K562 (cell line): ENCODE results near the gene MAPK13. TPM values are rescaled to one million over a fixed set of nuclear protein-coding genes. Genes with fewer than 3 reads are reported as not detected.

Experiments used
- CBFA2T3 ChIP-seq: fragments of 450-650 bp; IDR thresholded peaks from 2 replicates; pipeline ENCODE4 v1.6.1; 2017
- CSDE1 ChIP-seq, 2 experiments: fragments of 450-650 bp; IDR thresholded peaks; 2 replicates each; pipeline ENCODE4 v1.6.1; 2016; ENCODE audit warnings: mild to moderate bottlenecking in 1 of 2
- CTBP1 ChIP-seq: fragments of 450-650 bp; IDR thresholded peaks from 2 replicates; pipeline ENCODE4 v1.6.1; 2016; ENCODE audit warnings: borderline replicate concordance
- GATA2 ChIP-seq: sonication (generic); formaldehyde crosslinking; IDR thresholded peaks from 2 replicates; pipeline ENCODE4 v1.4.0; 2020; ENCODE audit warnings: mild to moderate bottlenecking, missing genetic modification reagents
- PRMT5 ChIP-seq: sonication (generic); formaldehyde crosslinking; IDR thresholded peaks from 2 replicates; pipeline ENCODE4 v1.5.0; 2020; ENCODE audit warnings: missing genetic modification reagents
- PTBP1 ChIP-seq: fragments of 200-400 bp; formaldehyde crosslinking; IDR thresholded peaks from 2 replicates; pipeline ENCODE4 v1.6.1; 2017; ENCODE audit warnings: low read depth, low read length
- TEAD2 ChIP-seq: fragments of 450-650 bp; IDR thresholded peaks from 2 replicates; pipeline ENCODE4 v1.6.1; 2016; ENCODE audit warnings: missing genetic modification characterization, control low read depth, missing compliant biosample characterization
- ZNF232 ChIP-seq: sonication (generic); formaldehyde crosslinking; IDR thresholded peaks from 2 replicates; pipeline ENCODE4 v1.8.0; 2022; ENCODE audit warnings: mild to moderate bottlenecking, missing genetic modification reagents
- polyA plus RNA-seq, 8 experiments: library from polyadenylated mRNA; depleted of rRNA in 4 of 8; stranded (reverse) in 5 of 8; unstranded in 3 of 8; fragments of >200 nt; fragmentation: Nextera tagmentation in 2 of 8; fragmentation: Illumina TruSeq in 1 of 8; extraction: Ambion mirVana in 2 of 8; extraction: Trizol in 1 of 8; gene quantifications; 2 replicates each; pipeline versions ENCODE4 v1.2.1 to v1.2.3, GENCODE V29; 2011 to 2014; ENCODE audit warnings: inconsistent platforms in 1 of 8, missing spikeins in 1 of 8
- total RNA-seq, 7 experiments: library from RNA; depleted of rRNA in 6 of 7; stranded (reverse); fragments of >200 nt in 6 of 7; fragmentation: Illumina TruSeq in 2 of 7; extraction: Trizol in 2 of 7; gene quantifications; 2 replicates each; pipeline versions ENCODE4 v1.2.1 to v1.2.3, GENCODE V29; 2011 to 2021; ENCODE audit warnings: low replicate concordance in 1 of 7
- TF ChIP-seq, protein P1 (sequence below): fragments of 250-450 bp; sonication (Bioruptor Pico); IDR thresholded peaks from 2 replicates; pipeline ENCODE4 v1.4.0; 2020; ENCODE audit warnings: borderline replicate concordance
- TF ChIP-seq, protein P2 (sequence below): fragments of 200-800 bp; sonication (Bioruptor generic); IDR thresholded peaks from 2 replicates; pipeline ENCODE4 v1.6.1; 2017; ENCODE audit warnings: missing genetic modification characterization, missing compliant biosample characterization
- TF ChIP-seq, protein P3 (sequence below): fragments of 450-650 bp; formaldehyde crosslinking; IDR thresholded peaks from 2 replicates; pipeline ENCODE4 v1.4.0; 2020; ENCODE audit warnings: mild to moderate bottlenecking, moderate library complexity
- TF ChIP-seq, protein P4 (sequence below): fragments of 450-650 bp; formaldehyde crosslinking; conservative IDR thresholded peaks from 2 replicates; pipeline ENCODE4 v1.4.0; 2022; ENCODE audit warnings: mild to moderate bottlenecking, missing genetic modification characterization
- TF ChIP-seq, protein P5 (sequence below): fragments of 250-450 bp; sonication (Bioruptor Pico); IDR thresholded peaks from 2 replicates; pipeline ENCODE4 v1.5.0; 2020; ENCODE audit warnings: mild to moderate bottlenecking, borderline replicate concordance
- TF ChIP-seq, protein P6 (sequence below): sonication (generic); formaldehyde crosslinking; IDR thresholded peaks from 2 replicates; pipeline ENCODE4 v1.8.0; 2022; ENCODE audit warnings: mild to moderate bottlenecking, missing genetic modification reagents

MAPK13 gene
- total and polyA plus RNA-seq, 9 of the 15 experiments (the other 6 are each of a cell fraction or from before 2014, with no cell fraction given) = 0.03 to 2.3 (median 0.48) TPM; not detected in 1

DNA sequence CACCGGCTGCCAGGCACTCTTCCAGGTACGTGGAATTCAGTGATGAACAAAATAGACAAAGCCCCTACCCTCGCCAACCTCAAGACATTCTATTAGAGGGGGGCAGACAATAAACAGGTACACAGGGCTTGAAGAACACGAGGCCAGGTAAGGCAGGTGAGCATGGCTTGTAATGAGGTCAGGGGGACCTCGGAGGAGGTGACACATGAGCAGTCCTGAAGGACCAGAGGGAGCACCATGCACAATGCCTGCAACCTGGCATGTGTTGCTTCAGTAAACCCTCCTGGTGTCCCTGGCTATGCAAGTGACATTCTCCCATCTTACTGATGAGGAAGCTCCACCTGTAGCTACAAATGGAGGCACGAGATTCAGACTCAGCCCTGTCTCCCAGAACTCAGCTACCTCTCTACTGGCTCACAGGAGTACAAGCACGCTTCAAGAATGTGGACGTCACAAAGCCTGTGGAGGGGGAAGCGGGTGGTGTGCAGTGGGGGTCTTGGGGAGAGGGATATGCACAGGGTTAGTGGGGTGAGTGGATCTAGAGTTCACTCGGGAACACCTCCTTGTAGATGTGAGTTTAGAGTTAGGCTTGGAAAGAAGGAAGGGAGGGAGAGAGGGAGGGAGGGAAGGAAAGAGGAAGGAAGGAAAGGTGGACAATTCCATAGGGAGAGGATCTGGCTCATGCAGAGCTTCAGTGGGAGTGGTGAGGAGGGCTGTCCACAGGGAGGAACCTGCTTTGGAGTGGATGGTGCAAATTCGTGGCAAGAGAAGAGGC is 7.6 kb upstream of the MAPK13 start (continued):
- TF ChIP-seq, protein P1, sequence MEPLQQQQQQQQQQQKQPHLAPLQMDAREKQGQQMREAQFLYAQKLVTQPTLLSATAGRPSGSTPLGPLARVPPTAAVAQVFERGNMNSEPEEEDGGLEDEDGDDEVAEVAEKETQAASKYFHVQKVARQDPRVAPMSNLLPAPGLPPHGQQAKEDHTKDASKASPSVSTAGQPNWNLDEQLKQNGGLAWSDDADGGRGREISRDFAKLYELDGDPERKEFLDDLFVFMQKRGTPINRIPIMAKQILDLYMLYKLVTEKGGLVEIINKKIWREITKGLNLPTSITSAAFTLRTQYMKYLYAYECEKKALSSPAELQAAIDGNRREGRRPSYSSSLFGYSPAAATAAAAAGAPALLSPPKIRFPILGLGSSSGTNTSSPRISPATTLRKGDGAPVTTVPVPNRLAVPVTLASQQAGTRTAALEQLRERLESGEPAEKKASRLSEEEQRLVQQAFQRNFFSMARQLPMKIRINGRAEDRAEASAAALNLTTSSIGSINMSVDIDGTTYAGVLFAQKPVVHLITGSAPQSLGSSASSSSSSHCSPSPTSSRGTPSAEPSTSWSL = no peak
- TF ChIP-seq, protein P2, sequence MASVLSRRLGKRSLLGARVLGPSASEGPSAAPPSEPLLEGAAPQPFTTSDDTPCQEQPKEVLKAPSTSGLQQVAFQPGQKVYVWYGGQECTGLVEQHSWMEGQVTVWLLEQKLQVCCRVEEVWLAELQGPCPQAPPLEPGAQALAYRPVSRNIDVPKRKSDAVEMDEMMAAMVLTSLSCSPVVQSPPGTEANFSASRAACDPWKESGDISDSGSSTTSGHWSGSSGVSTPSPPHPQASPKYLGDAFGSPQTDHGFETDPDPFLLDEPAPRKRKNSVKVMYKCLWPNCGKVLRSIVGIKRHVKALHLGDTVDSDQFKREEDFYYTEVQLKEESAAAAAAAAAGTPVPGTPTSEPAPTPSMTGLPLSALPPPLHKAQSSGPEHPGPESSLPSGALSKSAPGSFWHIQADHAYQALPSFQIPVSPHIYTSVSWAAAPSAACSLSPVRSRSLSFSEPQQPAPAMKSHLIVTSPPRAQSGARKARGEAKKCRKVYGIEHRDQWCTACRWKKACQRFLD (CRISPR knock-in tag) = no peak
- 0 out of 2 replicates have a peak, but pooled peaks have one; percentile 36 for TF ChIP-seq GATA2 (CRISPR knock-in tag)
- TF ChIP-seq ZNF232 (CRISPR knock-in tag) = no peak
- TF ChIP-seq, protein P3, sequence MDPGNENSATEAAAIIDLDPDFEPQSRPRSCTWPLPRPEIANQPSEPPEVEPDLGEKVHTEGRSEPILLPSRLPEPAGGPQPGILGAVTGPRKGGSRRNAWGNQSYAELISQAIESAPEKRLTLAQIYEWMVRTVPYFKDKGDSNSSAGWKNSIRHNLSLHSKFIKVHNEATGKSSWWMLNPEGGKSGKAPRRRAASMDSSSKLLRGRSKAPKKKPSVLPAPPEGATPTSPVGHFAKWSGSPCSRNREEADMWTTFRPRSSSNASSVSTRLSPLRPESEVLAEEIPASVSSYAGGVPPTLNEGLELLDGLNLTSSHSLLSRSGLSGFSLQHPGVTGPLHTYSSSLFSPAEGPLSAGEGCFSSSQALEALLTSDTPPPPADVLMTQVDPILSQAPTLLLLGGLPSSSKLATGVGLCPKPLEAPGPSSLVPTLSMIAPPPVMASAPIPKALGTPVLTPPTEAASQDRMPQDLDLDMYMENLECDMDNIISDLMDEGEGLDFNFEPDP = no peak
- no peak for TF ChIP-seq PRMT5 (CRISPR knock-in tag)
- TF ChIP-seq CBFA2T3 = no peak
- TF ChIP-seq, protein P4, sequence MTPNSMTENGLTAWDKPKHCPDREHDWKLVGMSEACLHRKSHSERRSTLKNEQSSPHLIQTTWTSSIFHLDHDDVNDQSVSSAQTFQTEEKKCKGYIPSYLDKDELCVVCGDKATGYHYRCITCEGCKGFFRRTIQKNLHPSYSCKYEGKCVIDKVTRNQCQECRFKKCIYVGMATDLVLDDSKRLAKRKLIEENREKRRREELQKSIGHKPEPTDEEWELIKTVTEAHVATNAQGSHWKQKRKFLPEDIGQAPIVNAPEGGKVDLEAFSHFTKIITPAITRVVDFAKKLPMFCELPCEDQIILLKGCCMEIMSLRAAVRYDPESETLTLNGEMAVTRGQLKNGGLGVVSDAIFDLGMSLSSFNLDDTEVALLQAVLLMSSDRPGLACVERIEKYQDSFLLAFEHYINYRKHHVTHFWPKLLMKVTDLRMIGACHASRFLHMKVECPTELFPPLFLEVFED (CRISPR knock-in tag) = peak; percentile 73; the same call in 1 of the 2 replicates
- TF ChIP-seq, protein P5, sequence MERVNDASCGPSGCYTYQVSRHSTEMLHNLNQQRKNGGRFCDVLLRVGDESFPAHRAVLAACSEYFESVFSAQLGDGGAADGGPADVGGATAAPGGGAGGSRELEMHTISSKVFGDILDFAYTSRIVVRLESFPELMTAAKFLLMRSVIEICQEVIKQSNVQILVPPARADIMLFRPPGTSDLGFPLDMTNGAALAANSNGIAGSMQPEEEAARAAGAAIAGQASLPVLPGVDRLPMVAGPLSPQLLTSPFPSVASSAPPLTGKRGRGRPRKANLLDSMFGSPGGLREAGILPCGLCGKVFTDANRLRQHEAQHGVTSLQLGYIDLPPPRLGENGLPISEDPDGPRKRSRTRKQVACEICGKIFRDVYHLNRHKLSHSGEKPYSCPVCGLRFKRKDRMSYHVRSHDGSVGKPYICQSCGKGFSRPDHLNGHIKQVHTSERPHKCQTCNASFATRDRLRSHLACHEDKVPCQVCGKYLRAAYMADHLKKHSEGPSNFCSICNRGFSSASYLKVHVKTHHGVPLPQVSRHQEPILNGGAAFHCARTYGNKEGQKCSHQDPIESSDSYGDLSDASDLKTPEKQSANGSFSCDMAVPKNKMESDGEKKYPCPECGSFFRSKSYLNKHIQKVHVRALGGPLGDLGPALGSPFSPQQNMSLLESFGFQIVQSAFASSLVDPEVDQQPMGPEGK = no peak
- TF ChIP-seq CTBP1 = peak; percentile 51; the same call in 1 of the 2 replicates
- TF ChIP-seq, protein P6, sequence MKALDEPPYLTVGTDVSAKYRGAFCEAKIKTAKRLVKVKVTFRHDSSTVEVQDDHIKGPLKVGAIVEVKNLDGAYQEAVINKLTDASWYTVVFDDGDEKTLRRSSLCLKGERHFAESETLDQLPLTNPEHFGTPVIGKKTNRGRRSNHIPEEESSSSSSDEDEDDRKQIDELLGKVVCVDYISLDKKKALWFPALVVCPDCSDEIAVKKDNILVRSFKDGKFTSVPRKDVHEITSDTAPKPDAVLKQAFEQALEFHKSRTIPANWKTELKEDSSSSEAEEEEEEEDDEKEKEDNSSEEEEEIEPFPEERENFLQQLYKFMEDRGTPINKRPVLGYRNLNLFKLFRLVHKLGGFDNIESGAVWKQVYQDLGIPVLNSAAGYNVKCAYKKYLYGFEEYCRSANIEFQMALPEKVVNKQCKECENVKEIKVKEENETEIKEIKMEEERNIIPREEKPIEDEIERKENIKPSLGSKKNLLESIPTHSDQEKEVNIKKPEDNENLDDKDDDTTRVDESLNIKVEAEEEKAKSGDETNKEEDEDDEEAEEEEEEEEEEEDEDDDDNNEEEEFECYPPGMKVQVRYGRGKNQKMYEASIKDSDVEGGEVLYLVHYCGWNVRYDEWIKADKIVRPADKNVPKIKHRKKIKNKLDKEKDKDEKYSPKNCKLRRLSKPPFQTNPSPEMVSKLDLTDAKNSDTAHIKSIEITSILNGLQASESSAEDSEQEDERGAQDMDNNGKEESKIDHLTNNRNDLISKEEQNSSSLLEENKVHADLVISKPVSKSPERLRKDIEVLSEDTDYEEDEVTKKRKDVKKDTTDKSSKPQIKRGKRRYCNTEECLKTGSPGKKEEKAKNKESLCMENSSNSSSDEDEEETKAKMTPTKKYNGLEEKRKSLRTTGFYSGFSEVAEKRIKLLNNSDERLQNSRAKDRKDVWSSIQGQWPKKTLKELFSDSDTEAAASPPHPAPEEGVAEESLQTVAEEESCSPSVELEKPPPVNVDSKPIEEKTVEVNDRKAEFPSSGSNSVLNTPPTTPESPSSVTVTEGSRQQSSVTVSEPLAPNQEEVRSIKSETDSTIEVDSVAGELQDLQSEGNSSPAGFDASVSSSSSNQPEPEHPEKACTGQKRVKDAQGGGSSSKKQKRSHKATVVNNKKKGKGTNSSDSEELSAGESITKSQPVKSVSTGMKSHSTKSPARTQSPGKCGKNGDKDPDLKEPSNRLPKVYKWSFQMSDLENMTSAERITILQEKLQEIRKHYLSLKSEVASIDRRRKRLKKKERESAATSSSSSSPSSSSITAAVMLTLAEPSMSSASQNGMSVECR (CRISPR knock-in tag) = 0 out of 2 replicates have a peak, but pooled peaks have one; percentile 46
- TF ChIP-seq CSDE1 (IDR thresholded peaks at IDR 0.05) = no peak
- no peak for TF ChIP-seq PTBP1
- TF ChIP-seq TEAD2 (tag) = no peak
